Erythroblast (primary cell): ENCODE results near the gene GAL3ST1.

Experiments
- GATA1 ChIP-seq: IDR thresholded peaks from 2 replicates; pipeline ENCODE4 v1.6.1; 2011; ENCODE audit warnings: low read depth, mild to moderate bottlenecking, control low read depth, low read length, moderate library complexity
- POLR2A ChIP-seq: IDR thresholded peaks from 2 replicates; pipeline ENCODE4 v1.6.1; 2011; ENCODE audit warnings: mild to moderate bottlenecking, low read length

DNA sequence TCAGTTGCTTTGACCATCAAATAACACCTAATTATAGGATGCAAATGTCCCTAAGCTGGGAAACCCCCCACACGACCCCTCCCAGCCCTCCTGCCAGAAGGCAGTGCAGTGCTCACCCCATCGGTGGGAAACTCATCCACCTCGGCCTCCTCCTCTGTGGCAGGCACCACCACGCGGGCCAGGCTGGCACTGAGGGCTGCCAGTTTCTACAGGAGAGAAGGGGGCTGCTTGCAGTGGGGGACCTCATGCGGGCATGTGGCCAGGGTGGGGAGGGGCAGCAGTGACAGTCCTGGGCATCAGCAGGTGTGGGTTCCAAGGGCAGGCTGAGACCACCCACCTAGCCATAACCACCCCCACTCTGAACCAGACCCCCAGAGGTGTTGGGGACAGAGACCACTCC, 6.4 kb upstream of the GAL3ST1 start:
- TF ChIP-seq POLR2A: no peak
- TF ChIP-seq GATA1: no peak
